GM13977 (cell line): ENCODE data around the gene SETD3.

Experiments used
- DNase-seq: peaks from one replicate; pipeline ENCODE4 v3.0.0; 2012; ENCODE audit warnings: low spot score
- CTCF ChIP-seq: IDR thresholded peaks from 2 replicates; pipeline ENCODE4 v1.5.1; 2012; ENCODE audit warnings: mild to moderate bottlenecking, control low read depth; ENCODE audit not compliant: insufficient read depth; ENCODE audit errors: extremely low read depth, missing control alignments
- in situ Hi-C: fragments of 300-500 bp; cut with MboI; formaldehyde crosslinking; loops from one replicate; pipeline ENCODE4 v1.12.0; 2022; ENCODE audit warnings: low sequenced_read_pairs, low pct_unique_long_range_greater_than_20kb, mixed read lengths, inconsistent platforms; ENCODE audit not compliant: unreplicated experiment

Gene SETD3

GRCh38 chr14:99473458-99473857 is 7.2 kb downstream of the SETD3 start:
- in situ Hi-C loops, result no loop called here
- no peak for DNase-seq
- TF ChIP-seq CTCF, result no peak

- no peak for TF ChIP-seq CTCF
- no peak for DNase-seq
- in situ Hi-C loops, result no loop called here
Observed at GRCh38 chr14:99472937-99473336, 7.7 kb downstream of the SETD3 start.

- in situ Hi-C loops, result no loop called here
- no peak for DNase-seq
- no peak for TF ChIP-seq CTCF
Observed at GRCh38 chr14:99471731-99472130, 8.9 kb downstream of the SETD3 start.

- in situ Hi-C loops, result no loop called here
- TF ChIP-seq CTCF, result no peak
- DNase-seq, result no peak
Observed at GRCh38 chr14:99468836-99469592, 11.6 kb downstream of the SETD3 start.

GRCh38 chr14:99468081-99468480 is 12.6 kb downstream of the SETD3 start:
- in situ Hi-C loops, result no loop called here
- no peak for TF ChIP-seq CTCF
- no peak for DNase-seq

- in situ Hi-C loops, result no loop called here
- DNase-seq, result no peak
- TF ChIP-seq CTCF, result no peak
Observed at GRCh38 chr14:99467336-99468078, 13.2 kb downstream of the SETD3 start.
